Stimulated activated CD4-positive, alpha-beta T cell treated with anti-CD3 and anti-CD28 coated beads, Interleukin-12 subunit alpha, Interleukin-12 subunit beta, amount 100 ng/mL, for 24 hours (primary cell): ENCODE results near the gene CENPK.
"Not testable (repeated sequence)": the region's sequence is repeated elsewhere in the genome, so short reads cannot be mapped to it uniquely, and the experiment has no call there.

ENCODE experiments used
- DNase-seq, 2 experiments: peaks; one replicate each; pipeline ENCODE4 v3.0.0-alpha.2; 2020; ENCODE audit warnings: low read depth in 2 of 2

CENPK gene

GRCh38 chr5:65506961-65507360 lies 56.0 kb downstream of the CENPK start:
- DNase-seq, result no peak

DNA sequence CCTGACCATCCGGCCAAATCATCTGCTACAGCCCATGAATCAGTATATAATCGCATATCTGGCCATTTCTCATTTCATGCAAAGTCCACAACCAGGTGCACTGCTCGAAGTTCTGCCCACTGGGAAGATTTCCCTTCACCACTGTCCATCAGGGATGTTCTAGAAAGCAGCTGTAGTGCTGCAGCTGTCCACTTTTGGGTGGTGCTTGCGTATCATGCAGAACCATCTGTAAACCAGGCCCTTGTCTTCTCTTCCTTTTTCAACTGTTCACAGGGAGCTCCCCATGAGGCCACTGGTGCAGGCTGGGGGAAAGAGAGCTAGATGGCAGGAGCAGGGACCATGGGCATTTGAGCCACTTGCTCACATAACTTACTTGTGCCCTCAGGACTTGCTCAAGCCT lies 73.8 kb downstream of the CENPK start:
- no peak for DNase-seq

DNA sequence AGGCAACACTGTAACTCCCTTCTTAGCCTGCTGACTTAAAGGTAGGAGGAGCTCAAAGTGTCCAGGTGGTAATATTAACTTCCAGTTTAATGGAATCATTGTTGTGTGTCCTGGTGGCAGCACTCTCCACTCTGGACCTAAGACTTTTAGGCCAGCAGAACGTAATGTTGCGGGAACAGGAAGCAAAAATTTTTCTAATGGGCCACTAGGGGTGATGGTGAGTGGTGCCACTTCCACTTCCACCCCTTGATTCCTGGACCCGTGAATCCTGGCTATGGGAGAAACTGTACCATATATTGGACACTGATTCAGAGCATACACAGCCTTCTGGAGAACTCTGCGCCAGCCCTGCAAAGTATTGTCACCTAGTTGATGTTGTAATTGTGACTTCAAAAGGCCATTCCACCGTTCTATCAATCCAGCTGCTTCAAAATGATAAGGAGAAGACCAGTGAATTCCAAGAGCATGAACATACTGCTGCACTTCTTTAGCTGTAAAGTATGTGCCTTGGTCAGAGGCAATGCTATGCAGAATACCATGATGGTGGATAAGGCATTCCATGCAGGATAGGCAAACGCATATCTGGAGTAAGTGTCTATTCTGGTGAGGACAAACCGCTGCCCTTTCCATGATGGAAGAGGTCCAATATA lies 74.8 kb downstream of the CENPK start:
- DNase-seq, result not testable (repeated sequence)

DNA sequence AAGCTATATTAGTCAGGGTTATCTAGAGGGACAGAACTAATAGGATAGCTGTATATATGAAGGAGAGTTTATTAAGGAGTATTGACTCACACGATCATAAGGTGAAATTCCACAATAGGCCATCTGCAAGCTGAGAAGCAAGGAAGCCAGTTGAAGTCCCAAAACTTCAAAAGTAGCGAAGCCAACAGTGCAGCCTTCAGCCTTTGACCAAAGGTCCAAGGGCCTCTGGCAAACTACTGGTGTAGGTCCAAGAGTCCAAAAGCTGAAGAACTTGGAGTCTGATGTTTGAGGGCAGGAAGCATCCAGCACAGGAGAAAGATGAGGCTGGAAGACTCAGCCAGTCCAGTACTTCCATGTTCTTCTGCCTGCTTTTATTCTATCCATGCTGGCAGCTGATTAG lies 76.2 kb downstream of the CENPK start:
- not testable (repeated sequence) for DNase-seq

DNA sequence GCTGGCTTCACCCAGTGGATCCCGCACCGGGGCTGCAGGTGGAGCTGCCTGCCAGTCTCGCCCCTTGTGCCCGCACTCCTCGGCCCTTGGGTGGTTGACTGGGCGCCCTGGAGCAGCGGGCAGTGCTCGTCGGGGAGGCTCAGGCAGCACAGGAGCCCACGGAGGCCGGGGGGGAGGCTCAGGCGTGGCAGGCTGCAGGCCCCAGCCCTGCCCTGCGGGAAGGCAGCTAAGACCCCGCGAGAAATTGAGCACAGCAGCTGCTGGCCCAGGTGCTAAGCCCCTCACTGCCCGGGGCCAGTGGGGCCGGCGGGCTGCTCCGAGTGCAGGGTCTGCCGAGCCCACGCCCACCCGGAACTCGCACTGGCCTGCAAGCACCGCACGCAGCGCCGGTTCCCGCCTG lies 77.6 kb downstream of the CENPK start:
- DNase-seq, result no peak

- DNase-seq, result no peak
These were observed 79.2 kb downstream of the CENPK start for GRCh38 chr5:65483546-65484346.

DNA sequence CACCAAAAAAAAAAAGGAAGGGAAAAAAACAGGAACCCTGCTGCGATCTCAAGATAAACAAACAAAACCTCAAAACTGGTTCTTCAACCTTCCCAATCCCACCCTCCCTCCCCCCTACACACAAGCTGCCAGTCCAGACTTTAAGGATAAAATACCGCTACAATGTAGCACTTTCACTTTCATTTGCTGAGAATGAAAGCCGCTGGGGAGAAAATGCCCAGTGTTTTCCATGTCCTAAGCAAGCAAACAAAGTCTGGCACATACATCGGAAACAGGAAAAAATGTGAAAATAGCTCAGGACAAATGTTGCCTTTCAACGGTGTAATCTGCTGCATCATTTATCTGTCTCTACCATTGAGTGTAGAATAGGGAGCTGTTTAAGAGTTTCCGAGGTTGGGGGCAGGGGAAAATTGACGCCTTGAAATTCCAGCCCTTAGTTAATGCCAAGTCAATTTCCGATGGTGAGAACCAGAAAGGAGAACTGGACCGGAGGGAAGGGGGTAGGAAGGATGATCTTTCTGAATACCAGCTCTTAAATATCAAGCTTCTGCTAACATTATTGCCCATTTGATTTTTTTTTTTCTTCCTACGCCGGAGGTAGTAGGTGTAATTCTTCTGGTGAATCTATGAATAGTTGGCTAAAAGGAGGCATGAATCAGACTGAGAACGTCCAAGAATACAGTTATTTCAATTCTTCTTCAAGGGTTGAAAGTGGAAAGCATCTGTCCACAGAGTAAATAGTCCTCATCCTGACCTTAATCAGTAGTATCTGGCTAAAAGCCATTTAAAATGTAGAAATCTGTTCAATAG lies 80.0 kb downstream of the CENPK start:
- no peak for DNase-seq

GRCh38 chr5:65482296-65482735 lies 80.7 kb downstream of the CENPK start:
- DNase-seq, result no peak

DNA sequence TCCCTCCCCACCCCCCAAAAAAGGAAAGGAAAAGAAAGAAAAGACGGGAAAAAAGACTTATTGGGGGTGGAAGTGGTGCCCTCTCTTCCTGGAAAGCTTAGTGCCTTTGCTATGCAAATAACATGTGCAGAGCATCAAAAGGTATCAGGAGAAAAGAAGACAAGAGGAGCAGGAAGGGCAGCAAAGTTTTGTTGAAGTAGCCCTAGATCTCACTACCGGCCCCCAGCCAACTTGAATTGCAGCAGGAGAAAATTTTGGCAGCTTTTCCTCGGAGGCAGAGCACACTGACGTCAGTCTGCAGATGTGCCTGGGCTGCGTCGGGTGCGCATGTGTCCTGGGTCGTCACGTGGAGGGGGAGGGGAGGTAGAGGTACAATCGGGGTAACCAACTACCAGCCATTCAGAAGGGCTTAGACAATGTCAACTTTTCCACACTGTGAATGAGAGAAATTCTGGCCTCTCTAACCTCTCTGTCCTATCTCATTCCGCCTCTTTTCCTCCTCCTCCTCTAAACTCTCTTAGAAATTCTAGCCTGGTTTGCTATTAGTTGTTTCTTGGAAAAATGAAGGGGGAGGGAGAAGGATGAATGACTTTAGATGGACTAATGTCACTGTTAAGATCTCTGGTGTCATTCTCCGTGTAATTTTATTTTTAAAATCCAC lies 81.2 kb downstream of the CENPK start, which contains the start of gene ADAMTS6:
Gene ADAMTS6 (minus strand): TSS at position 286 of the 661 bp plus-strand sequence. CDS start 8,247 bp downstream, outside the sequence.
- DNase-seq, result peak; percentile 66 to 77

DNA sequence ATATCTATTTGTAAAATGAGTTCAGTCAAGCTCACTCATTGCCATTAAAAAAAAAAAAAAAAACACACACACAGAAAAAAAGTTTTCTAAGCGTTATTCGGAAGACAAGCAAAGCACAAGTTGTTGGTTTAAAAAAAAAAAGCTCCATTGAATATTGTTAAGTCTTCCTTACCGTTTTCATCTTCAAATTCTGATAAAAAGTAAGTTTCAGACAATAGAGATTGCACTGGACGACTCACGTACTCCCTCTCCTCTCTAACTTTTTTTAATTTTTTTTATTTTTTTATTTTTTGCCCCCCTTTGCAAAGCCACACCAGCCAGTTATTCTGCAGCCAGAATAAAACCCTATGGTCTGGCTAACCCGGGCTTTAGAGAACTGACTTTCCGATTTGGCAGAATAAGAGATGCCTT lies 81.8 kb downstream of the CENPK start:
- no peak for DNase-seq

DNA sequence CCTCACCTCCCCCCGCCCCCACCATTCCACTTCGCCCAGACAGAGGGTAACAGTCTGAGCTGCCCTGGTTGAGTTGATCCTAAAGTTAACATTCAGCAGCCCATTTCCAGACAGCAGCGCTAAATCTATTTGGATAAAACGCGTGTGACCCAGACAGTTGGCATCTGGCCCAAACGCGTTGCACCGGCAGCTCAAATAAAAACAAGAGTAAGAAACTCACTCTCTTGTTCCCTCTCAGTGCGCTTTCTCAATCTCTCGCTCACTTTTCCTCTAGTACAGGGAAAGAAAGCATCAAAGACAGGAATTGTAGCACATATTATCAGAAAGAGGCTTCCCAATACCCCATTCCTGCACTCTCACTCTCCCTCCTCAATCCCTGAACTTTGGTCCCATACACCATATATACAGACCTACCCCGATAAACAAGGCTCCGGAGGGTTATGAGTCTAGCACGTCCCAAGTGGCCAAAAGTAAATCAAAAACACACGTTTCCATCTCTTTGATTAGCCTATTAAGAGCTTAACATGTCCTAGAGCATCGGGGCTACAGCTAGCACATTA lies 82.6 kb downstream of the CENPK start:
- DNase-seq, result peak in 1 of 2 experiments; percentile 18

- no peak for DNase-seq
These were observed 83.4 kb downstream of the CENPK start for GRCh38 chr5:65479527-65479926.

- DNase-seq, result no peak
These were observed 84.6 kb downstream of the CENPK start for GRCh38 chr5:65478336-65478735.

- no peak for DNase-seq
These were observed 87.1 kb downstream of the CENPK start for GRCh38 chr5:65475895-65476294.

DNA sequence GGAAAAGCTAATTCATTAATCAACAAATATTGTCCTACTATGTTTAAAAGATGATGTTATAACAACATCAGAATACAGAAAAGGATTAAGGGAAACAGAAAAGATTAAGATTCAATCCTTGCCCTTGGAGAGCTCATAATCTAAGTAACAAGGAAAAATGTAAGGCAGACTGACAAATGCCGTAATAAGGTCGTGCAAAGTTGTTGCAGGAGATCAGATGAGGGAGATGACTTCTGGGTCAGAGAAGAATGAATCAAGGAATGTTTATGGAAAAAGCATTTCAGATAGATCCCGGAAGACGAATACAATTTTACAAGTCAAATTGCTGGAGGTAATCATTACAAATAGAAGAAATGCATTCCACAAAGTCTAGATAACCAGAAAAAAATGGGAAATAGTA lies 87.6 kb downstream of the CENPK start:
- DNase-seq, result no peak

GRCh38 chr5:65474130-65474711 lies 88.7 kb downstream of the CENPK start:
- DNase-seq, result no peak

- no peak for DNase-seq
These were observed 94.3 kb downstream of the CENPK start for GRCh38 chr5:65468633-65469032.
